ENCODE results near the gene SEPSECS.
"Not testable (repeated sequence)": the region's sequence is repeated elsewhere in the genome, so short reads cannot be mapped to it uniquely, and the experiment has no call there.

SEPSECS gene

DNA sequence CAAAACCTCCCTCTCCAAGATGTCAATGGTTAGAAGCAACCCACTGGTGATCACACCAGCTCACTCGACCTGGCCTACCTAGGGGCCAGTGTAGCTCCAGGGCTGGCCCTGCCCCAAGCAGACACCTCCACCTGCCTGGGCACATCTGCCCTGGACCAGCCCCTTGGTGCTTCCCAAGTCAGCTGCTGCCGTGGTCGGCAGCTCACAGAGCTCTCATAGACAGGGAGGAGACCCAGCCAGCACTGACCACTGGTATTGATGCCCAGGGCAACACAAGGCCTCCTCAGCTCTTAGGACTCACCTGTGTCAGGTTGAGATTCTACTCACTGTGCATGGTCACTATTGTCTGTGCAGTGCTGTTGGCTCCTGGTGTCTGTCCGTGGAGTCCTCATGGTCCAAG lies 51.7 kb downstream of the SEPSECS start:
- DNase-seq = no peak

DNA sequence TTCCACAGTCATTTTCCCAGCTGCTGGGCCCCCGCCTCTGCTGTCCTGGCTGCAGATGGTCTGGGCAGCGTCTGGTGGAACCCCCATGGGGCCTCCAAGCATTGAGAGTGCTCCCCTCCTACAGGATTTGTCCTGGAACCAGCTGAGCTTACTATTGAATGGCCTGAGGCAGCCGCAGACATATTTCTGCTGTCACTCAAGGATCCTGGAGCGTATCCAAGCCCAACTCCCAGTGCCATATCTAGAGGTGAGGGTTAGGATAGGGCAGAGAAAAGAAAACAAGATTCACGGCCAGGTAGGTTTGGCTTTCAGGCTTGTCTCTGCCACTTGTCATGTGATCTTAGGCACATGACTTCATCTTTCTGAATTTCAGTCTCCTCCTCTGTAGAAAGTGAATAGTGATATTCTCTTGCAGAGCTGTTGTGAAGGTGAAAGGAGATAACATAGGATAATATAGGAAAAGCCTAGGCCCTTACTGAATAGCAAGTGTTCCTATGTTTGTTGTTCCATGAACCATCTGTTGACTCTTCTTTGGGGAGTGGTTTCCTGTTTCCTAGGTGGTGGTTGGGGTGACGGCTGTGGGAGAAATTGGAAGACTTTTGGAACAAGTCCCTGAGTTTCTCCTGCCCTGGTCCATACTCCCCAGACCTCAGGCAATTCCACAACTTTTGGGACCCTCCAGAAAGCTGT lies 52.3 kb downstream of the SEPSECS start:
- no peak for DNase-seq

DNA sequence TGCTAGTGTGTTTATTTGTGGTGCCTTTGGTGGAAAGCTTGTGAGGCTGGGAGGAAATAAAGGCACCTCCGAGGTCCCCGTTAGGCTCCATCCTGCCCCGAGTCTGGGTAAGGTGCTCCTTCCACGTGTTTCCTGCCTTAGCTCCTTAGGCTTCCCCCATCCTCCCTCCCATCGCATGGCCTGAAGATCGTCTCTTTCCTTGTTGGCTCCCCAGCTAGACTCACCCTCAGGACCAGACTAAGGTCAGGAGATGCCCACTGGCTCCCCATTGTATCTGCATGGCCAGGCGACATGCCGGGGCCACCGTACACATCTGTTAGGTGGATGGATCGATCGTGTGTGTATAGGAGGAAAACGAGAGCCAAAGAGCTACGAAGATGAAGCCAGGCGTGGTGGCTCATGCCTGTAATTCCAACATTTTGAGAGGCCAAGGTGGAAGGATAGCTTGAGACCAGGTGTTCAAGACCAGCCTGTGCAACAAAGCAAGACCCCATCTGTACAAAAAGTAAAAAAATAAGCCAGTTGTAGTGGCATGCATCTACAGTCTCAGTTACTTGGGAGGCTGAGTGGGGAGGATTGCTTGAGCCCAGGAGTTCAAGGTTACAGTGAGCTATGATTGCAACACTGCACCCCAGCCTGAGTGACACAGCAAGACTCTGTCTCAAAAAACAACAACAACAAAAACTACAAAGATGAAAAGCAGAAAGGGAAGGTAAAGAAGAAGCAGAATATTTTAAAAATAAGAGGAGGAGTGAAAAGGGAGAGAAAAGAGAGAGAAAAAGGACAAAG lies 53.7 kb downstream of the SEPSECS start:
- DNase-seq = no peak

DNA sequence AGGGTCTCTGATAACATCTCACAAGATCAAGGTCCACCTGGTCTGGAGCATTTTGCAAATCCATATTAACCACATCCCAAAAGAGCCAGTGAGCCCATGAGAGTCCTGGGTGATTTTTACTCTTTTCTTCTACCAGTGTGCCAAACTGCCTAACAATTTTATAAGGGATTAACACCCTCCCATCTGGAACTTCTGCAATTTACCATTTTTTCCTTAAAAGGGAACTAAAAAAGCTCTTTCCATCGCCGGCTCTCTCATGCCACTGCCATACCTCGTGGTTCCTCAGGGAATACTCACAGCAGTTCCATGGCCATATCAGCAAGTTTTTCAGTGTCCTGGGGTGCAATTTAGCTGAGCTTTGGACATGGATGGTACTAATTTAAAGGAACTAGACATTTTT lies 55.7 kb downstream of the SEPSECS start:
- no peak for DNase-seq

DNA sequence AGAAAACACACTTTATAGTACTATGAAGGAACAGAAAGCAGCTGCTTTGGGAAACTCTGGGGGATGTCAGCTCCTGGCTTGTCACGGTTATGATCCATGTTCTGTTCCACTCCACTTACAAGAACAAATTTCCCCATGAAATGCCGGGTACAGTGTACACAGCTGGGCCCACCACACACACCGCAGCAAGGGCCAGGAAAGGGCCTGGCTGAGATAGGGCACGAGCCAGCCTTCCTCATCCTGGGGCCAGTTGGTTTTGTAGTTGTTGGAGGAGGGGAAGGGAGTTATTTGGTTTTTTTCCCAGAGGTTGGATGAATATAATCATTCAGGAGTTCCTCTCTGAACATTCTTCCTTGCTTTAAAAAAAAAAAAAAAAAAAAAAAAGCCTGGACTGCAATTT lies 56.8 kb downstream of the SEPSECS start:
- no peak for DNase-seq

DNA sequence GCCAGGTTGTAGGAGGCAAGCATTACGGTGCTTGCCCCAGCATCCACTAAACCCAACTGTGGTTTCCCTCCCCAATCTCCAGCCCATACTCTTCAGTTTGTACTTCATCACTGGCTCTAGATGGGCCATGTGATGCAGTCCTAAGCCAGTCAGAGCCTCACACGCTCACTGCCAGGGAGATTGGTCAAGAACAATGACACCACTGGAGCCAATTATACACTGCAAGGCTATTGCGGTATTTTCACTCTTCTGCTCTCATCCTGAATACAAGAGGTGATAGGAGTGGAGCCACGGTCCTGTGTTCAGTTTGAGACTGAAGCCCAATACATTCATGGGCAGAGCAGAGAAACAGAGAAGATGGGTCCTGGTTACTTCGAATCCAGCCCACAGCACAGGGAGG lies 58.4 kb downstream of the SEPSECS start:
- no peak for DNase-seq

DNA sequence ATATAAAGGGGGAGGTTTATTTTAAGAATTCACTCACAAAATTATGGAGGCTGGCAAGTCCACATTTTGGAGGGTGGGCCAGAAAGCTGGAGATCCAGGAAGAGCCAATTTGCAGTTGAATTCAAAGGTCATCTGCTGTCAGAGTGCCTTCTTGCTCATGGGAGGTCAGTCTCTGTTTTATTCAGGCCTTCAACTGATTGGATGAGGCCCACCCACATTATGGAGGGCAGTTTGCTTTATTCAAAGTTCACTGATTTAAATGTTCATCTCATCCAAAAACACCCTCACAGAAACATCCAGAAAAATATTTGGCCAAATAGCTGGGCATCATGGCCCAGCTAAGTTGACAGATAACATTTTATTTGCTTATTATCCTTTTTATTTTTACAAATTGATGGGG lies 59.5 kb downstream of the SEPSECS start:
- no peak for DNase-seq

DNA sequence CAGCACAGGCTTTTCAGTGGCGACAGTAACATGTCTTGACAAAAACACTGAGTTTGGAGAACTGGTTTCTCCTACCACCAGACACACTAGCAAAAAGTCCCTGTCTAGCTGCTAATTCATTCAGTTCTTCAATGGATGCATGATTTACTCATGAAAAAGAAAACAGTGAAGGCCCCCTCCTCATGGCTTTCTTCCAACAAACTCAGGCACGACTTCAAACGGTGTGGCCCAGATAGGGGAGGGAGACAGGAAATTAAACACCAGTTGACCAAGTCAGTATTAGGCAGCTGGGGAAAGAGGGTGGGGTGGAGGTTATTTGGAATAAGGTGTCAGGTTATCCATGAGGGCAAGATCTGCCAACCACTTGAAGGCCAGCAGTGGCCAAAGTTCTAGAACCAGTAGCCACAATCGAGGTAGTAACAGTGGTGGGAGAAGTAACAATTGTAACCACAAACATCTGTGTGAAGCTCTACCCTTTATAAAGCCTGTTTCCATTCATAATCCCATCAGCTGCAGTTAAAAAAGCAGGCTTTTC lies 60.2 kb downstream of the SEPSECS start:
- DNase-seq = no peak

DNA sequence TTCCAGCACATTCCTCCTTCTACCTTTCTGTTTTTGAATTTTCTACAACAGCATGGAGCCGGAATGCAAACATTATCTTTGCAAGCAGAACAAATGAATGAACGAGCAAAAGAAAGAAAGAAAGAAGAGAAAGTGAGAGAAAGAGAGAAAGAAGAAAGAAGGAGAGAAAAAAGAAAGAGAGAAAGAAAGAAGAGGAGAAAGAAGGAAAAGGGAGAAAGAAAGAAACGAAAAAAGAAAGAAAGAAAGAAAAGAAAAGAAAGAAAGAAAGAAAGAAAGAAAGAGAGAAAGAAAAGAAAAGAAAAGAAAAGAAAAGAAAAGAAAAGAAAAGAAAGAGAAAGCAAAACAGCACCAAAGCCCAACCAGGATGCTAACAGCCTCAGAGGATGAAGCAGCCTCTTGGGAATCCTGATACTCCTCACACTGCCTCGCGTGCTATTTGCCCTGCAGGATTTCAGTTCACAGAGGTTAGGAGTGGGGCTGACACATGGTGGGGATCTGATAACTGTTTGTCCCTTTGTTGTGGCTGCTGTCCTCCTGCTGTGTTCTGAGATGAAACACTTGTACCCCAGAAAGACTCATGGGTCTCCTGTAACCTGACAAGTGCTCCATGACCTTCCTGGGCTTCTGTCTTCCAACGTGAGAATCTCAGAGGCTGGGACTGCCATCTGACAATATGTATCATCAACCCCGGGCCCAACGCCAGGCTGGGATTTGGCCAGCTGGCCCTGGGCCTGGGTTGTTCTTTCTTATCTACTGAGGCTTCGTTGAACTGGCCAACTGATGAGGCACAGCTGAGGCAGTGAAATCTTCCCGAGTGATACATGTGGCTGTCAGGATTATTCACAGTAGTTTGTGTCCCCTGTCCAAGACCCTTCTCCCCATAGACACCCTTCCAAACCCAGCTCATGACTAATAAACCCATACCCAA lies 61.0 kb downstream of the SEPSECS start:
- no peak for DNase-seq

DNA sequence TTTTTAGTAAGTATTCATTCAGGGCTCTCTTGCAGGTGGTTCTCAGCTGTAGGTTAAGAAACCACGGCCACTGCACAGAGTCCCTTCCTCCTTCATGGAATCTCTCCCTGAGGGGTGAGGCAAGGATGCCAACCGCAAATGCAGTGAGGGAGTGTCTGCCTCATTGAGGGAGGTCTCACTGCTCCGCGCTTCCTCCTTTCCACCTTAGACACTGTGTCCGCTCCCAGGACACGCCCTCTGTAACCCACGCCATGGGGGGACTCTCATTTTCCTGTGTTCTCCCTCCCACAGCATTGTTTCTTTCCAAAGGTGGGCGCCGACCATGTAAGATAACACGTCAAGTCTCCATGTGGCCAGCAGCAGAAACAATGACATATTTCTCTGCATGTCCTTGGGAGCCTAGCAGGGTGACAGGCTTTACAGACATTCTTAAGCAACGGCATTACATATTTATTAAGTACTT lies 63.2 kb downstream of the SEPSECS start:
- DNase-seq = no peak

DNA sequence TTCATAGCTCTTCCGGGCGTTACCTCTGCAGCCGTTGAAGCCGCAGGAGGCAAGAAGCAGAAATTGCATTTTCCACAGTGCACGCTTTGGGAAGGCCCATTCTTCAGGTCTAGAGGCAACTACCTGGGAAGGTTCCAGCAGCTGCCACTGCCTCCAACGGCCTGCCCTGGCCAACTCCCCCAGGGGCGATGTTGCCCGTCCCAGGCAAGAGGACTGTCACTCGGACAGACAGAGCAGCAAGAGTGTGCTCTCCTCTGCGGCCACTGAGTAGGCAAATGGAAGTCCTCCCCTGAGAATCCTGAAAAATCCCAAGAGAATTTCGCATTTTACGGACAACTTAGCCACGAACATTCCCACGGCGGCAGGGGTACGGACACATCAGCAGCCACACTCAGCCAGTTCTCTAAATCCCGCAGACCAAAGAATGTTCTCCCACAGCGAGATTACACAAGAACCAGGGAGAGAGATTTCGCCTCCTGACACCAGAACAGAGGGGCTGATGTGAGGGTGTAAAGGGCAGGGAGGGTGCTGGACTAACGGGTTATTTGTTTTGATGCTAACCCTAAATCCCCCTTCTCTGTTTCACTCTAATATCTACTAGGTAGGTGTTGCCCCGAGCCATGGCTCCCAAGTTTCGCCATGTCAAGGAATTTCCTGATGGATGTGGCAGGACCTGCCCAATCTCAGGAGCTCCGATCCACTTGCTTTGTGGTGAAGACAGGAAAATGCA lies 63.8 kb downstream of the SEPSECS start:
- no peak for DNase-seq

DNA sequence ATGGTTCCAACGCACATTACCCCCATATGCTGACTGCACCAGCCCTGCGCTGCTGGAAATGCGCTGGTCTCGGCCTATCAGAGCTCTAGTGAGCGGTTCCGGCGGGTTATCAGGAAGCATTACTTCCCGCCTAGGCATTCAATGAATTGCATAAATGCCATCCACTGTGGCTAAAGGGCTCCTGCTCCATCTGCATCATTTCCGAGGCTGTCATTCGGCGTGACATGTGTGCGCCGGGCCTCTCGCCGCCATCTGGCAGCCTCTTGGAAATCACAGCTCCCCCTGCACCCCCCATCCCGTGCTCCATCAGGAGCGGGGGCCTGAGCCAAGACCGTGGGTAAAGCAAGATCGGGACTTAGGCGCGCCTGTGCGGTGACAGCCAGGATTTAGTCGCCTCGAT lies 64.4 kb downstream of the SEPSECS start:
- DNase-seq = no peak

DNA sequence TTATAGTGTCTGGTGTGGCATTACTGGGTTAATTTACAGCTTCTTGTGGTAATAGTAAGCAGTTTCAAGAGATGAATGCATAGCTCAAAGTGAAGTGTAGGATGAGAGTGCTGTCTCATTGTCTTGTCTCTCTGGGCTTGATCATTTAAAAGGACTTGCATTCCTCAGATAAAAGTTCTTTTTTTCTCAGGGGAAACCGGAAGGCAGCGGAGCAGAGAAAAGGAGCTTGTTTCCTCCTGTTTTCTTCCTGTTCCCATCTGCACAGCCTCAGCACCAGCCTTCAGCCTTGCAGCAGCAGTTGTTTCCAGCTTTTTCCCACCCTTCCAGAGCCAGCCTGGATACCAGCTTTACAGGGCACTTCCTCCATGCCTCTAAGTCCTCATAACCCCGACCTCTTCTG lies 68.1 kb downstream of the SEPSECS start:
- DNase-seq = no peak

DNA sequence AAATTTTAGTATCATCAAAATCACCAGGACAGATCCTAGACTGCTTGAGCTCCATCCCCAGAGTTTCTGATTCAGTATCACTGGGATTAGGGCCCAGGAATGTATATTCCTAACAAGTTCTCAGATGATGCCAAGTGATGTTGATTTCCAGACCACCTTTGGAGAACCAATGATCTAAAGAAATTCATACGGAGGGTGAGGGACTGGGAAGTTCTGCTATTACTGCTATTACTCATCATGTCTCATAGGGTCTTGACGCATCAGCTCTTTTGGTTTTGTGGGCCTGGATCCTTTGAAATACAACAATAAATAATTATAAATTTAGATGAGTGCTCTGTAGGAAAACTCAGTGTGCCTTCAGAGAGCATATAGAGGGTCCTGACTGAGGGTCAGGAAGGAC lies 69.7 kb downstream of the SEPSECS start:
- no peak for DNase-seq

DNA sequence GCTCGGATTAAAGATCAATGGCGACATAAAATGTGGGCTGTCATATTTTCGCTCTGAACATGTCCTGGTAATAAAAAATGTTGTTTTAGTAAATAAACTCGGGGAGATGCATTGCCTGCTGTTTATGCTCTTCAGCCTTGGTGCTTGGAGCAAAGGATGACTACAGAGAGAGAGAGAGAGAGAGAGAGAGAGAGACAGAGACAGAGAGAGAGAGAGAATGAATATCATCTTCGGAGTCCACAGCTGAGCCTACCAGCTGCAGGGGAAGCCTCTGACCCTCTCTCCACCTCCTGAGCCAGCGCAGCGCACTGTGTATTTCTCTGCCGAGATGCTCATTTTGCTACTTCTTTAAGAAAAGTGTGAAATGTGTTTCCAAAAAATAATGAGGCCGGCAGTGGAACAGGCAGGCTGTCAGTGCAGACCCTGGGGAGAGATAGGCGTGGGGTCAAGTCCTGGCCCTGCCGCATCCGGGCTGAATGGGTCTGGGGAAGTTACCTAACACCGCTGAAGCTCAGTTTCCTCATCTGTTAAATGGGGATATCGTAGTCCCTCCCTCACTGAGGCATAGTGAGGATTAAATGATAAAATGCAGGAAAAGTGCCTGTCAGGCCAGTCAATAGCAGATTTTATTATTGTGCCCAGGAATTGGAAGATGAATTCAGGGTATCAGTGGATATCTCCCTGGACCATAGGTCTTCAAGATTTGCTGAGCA lies 71.0 kb downstream of the SEPSECS start:
- DNase-seq = no peak

DNA sequence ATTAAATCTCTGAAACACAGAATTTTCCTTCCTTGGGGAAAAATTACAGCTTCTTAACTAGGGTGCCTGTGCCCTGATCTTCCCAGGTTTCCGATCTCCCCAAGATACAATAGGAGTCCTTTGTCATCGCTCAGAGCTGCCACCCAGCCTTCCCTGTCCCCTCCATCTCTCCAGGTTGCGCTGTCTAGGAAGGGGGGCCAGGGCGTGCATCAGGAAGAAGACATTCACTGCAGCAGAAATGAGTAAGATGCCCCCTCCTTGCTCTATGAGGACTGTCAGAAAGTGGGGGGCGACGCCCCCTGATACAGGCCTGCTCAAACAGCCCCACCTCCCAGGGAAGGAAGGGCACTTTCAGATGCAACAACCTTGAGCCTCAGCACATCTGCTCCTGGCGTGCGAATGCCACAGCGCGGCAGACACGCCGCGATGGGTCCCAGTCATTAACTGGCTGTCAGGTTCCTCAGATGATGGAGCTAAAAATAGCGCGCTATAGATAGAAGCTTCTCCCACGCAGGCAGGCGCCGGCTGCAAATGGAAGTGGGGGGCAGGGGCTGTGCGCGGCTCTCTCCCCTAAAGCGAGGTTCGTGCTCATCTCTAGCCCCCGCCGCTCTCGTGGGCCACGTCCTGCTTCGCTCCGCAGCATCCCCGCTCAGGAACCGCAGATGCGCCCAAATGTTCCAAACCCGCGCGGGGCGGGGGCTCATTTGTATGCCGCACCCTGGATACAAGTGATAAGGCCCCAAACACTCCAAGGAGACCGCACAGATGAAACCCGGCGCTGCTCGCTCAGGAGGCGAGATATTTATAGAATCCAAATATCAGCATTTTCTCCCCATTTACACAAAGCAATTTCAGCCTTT lies 71.9 kb downstream of the SEPSECS start:
- DNase-seq = no peak

DNA sequence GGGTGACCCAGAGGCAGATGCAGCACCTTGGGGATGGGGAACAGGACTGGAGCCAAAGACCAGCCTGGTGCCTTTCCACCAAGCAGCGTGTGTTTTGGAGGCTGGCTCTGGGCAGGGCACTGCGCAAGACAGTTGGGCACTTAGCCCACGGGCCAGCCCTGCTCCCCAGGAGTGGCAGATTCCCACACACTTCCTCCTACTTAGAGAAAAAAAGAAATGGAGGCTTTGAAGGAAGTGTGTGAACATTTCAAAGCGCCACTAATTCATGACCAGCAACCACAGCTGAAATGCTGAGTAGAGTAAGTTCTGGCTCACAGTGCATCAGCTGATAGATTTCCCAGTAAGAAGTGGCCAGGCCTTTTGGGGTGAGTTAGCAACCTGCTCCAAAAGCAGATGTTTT lies 74.6 kb downstream of the SEPSECS start:
- no peak for DNase-seq

DNA sequence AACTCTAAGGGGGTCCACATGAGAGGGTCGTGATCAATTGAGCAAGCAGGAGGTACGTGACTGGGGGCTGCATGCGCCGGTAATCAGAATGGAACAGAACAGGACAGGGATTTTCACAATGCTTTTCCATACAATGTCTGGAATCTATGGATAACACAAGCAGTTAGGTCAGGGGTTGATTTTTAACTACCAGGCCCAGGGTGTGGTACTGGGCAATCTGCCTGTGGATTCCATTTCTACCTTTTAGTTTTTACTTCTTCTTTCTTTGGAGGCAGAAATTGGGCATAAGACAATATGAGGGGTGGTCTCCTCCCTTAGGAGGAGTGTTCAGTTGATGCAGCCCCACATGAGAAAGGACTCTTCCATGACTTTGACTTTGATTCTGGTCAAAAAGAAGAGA lies 76.8 kb downstream of the SEPSECS start:
- not testable (repeated sequence) for DNase-seq

DNA sequence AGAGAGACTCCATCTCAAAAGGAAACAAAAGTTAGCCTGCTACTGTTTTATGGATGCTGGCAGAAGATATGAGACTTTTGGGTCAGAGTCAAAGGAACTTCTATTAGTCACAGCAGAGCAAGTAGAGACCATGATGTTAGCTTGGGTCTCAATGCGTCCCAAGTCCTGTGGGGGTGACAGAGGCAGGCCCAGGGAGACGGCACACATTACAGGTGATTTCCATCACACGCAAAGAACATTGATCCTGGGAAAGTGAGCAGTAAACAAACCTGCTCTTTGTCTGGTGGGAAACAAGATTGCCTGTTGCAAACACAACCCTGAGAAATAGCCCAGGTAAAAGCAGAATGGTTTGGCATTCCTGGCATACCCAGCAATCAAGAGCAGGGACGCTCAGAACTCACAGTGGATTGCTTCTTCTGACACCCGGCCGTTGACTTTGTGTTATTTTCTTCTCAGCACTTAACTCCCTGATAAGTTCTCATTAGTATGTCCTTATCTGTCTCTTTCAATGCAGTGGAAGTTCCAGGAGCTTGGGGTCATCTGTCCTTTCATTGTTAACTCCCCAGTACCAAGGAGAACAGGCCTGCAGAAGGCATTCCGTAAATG lies 78.3 kb downstream of the SEPSECS start:
- no peak for DNase-seq

DNA sequence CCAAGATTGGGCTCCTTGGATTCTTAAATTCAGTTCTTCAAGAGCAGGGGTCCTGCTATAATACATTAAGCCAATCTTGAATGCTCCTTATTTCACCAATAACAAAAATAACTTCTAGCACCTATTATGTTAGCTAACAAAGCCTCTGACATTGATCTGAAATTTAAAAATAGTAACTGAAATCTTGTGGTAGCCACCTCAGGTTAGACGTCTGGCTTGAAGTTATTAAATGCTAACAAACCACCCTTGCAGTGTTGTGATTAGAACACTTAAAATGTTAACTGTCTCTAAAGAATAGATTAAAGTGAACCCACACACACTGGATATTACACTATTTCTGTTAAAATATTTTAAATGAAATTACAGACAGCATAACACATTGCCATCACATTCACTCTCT lies 79.7 kb downstream of the SEPSECS start:
- DNase-seq = no peak

Measured in CD4-positive, alpha-beta T cell treated with Interleukin-1 beta for 1 hour (primary cell).